ENCODE results near the gene TMSB4X.

The TMSB4X gene

GRCh38 chrX:12991575-12991974 lies 16.7 kb downstream of the TMSB4X start:
- DNase-seq (ENCODE audit: low read depth) = no peak
- H3K4me3 ChIP-seq (ENCODE audit: low read depth, low read length) = no peak overlapping the region
- no peak for TF ChIP-seq CTCF (IDR thresholded peaks at IDR 0.05; ENCODE audit: control insufficient read depth, extremely low read depth, insufficient read depth)

- H3K4me3 ChIP-seq (ENCODE audit: low read depth, low read length) = no peak overlapping the region
- no peak for DNase-seq (ENCODE audit: low read depth)
- TF ChIP-seq CTCF (IDR thresholded peaks at IDR 0.05; ENCODE audit: control insufficient read depth, extremely low read depth, insufficient read depth) = no peak
Measured at GRCh38 chrX:12992544-12993118, 17.7 kb downstream of the TMSB4X start.

GRCh38 chrX:12993826-12994225 lies 18.9 kb downstream of the TMSB4X start:
- TF ChIP-seq CTCF (IDR thresholded peaks at IDR 0.05; ENCODE audit: control insufficient read depth, extremely low read depth, insufficient read depth) = no peak

GRCh38 chrX:12994321-12994720 lies 19.4 kb downstream of the TMSB4X start:
- no peak for TF ChIP-seq CTCF (IDR thresholded peaks at IDR 0.05; ENCODE audit: control insufficient read depth, extremely low read depth, insufficient read depth)
- peak; percentile 96 for DNase-seq (ENCODE audit: low read depth)
- no peak overlapping the region for H3K4me3 ChIP-seq (ENCODE audit: low read depth, low read length)

More at GRCh38 chrX:12993826-12994225, 18.9 kb downstream of the TMSB4X start:
- H3K4me3 ChIP-seq (ENCODE audit: low read depth, low read length) = no peak overlapping the region
- DNase-seq (ENCODE audit: low read depth) = no peak

- TF ChIP-seq CTCF (IDR thresholded peaks at IDR 0.05; ENCODE audit: control insufficient read depth, extremely low read depth, insufficient read depth) = no peak
- no peak for DNase-seq (ENCODE audit: low read depth)
- H3K4me3 ChIP-seq (ENCODE audit: low read depth, low read length) = no peak overlapping the region
Measured at GRCh38 chrX:12996934-12997435, 22.1 kb downstream of the TMSB4X start.

GRCh38 chrX:12997906-12998687 lies 23.2 kb downstream of the TMSB4X start:
- no peak for DNase-seq (ENCODE audit: low read depth)
- H3K4me3 ChIP-seq (ENCODE audit: low read depth, low read length) = no peak overlapping the region
- TF ChIP-seq CTCF (IDR thresholded peaks at IDR 0.05; ENCODE audit: control insufficient read depth, extremely low read depth, insufficient read depth) = no peak
